Type B pancreatic cell (in vitro differentiated cells): ENCODE measurements around the gene CPNE4. TPM values are rescaled to one million over a fixed set of nuclear protein-coding genes. Genes with fewer than 3 reads are reported as not detected.

Source experiments
- DNase-seq: peaks from one replicate; pipeline ENCODE4 v3.0.0; 2021; ENCODE audit warnings: mixed read lengths; ENCODE audit not compliant: unreplicated experiment; ENCODE audit errors: extremely low spot score
- H3K27ac Mint-ChIP-seq: 2 replicates; pipeline ENCODE4 v1.8.0; 2021; ENCODE audit warnings: mild to moderate bottlenecking, mixed read lengths
- H3K27me3 Mint-ChIP-seq: 2 replicates; pipeline ENCODE4 v1.8.0; 2021; ENCODE audit warnings: mixed read lengths
- H3K36me3 Mint-ChIP-seq: 2 replicates; pipeline ENCODE4 v1.8.0; 2021; ENCODE audit warnings: mixed read lengths
- H3K4me1 Mint-ChIP-seq: one replicate; pipeline ENCODE4 v1.8.0; 2021; ENCODE audit warnings: mixed read lengths; ENCODE audit not compliant: unreplicated experiment
- H3K4me3 Mint-ChIP-seq: 2 replicates; pipeline ENCODE4 v1.8.0; 2021; ENCODE audit warnings: mild to moderate bottlenecking, mixed read lengths
- H3K9me3 Mint-ChIP-seq: 2 replicates; pipeline ENCODE4 v1.8.0; 2021; ENCODE audit warnings: mixed read lengths
- total RNA-seq: library from RNA; stranded (reverse); gene quantifications from 2 replicates; pipeline ENCODE4 v1.2.1, GENCODE V29; 2021; ENCODE audit warnings: low replicate concordance
- TF ChIP-seq, protein P1 (sequence below): fragments of 200-600 bp; sonication (generic); conservative IDR thresholded peaks from 2 replicates; pipeline ENCODE4 v1.5.0; 2021; ENCODE audit warnings: antibody characterized with exemption, mild to moderate bottlenecking

The CPNE4 gene
- total RNA-seq, 1 donor from 2014 or later, result 5.2 TPM

DNA sequence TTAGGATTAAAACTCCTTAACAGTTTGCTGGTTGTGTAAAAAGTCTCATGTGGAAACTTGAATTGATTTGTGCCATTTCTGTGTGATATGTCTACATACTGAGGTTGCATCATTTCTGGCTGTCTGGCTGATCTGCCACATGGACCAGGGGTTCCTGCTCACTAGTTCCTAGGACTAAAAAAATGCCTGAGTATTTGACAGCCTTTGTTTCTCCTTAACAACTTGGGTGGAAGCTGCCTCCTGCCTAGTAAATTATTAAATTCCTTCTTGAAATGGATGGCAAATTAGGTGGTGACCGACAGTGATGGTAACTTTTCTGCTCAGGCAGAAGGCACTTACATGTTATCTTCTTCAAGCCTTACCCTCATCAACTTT lies 305.2 kb downstream of the CPNE4 start:
- Mint-ChIP-seq H3K4me3 (no peak overlapping the region), H3K27me3 (peaks cover 3% of the 10 kb centered on the region), H3K9me3 (no peaks in the 10 kb centered on the region), H3K27ac (no peak overlapping the region), H3K4me1 (no peaks in the 10 kb centered on the region), H3K36me3 (no peaks in the 10 kb centered on the region)
- DNase-seq, result no peak
- TF ChIP-seq, protein P1, sequence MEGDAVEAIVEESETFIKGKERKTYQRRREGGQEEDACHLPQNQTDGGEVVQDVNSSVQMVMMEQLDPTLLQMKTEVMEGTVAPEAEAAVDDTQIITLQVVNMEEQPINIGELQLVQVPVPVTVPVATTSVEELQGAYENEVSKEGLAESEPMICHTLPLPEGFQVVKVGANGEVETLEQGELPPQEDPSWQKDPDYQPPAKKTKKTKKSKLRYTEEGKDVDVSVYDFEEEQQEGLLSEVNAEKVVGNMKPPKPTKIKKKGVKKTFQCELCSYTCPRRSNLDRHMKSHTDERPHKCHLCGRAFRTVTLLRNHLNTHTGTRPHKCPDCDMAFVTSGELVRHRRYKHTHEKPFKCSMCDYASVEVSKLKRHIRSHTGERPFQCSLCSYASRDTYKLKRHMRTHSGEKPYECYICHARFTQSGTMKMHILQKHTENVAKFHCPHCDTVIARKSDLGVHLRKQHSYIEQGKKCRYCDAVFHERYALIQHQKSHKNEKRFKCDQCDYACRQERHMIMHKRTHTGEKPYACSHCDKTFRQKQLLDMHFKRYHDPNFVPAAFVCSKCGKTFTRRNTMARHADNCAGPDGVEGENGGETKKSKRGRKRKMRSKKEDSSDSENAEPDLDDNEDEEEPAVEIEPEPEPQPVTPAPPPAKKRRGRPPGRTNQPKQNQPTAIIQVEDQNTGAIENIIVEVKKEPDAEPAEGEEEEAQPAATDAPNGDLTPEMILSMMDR, result no peak

DNA sequence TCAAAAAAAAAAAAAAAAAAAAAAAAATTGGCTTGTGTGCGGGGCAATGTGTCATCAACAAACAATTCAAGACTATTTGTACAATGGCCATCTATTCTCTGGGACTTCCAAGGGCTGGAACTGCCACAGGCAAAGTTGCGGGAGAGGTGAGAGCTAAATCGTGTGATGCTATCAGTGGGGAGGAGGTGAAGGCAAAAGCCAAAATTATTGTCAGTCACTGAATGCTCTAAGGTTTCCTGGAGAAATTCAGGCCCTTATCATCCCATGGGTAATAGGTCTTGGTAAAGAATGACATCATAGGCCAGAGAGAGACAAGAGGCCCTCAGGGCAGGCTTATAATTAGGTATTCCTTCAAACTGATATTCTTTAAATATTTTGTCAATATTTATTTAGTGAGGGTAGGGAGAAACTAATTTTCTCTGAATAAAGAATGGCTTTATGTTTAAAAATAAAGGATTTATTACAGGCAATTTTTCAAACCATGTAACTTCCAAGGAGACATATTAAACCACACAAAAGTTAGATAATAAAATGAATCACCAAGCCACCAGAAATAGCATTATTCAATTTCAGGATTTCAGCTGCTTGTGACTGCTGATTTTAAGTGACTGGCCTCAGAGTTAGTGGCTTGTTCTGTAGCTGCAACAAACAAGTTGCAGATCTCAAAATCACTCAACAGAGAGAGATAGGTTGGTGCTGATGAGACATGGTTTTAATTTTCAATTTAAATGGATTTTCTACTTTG lies 305.7 kb downstream of the CPNE4 start:
- DNase-seq, result no peak
- no peaks in the 10 kb centered on the region for H3K4me1 Mint-ChIP-seq
- H3K27me3 Mint-ChIP-seq, result peaks cover 6% of the 10 kb centered on the region
- H3K36me3 Mint-ChIP-seq, result no peaks in the 10 kb centered on the region
- TF ChIP-seq, protein P1, result no peak
- no peak overlapping the region for H3K27ac Mint-ChIP-seq
- H3K9me3 Mint-ChIP-seq, result no peaks in the 10 kb centered on the region
- H3K4me3 Mint-ChIP-seq, result no peak overlapping the region

- Mint-ChIP-seq H3K27me3 (peaks cover 3% of the 10 kb centered on the region), H3K9me3 (no peaks in the 10 kb centered on the region), H3K4me3 (no peak overlapping the region), H3K36me3 (no peaks in the 10 kb centered on the region), H3K4me1 (no peaks in the 10 kb centered on the region), H3K27ac (no peak overlapping the region)
- no peak for DNase-seq
- TF ChIP-seq, protein P1, result no peak
These were observed 309.4 kb downstream of the CPNE4 start for GRCh38 chr3:131725414-131725813.

DNA sequence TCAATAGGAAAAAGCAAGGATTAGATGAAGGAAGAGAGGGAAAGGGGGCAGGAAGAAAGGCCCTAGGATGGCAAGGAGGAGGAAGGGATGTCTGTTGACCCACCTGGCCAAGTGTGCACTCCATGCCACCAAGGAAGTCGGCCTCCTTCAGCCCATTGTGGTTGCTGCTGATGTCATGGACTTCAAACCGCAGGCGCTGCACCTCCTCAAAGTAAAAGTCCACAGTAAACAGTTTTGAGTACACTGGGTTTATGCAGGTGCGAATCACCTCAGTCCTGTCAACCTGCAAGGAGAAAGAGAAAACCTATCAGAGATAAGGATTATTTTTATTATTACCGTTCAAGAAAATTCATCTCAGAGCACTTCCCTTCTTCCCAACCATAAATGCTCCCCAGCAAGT lies 311.5 kb downstream of the CPNE4 start:
- H3K27me3 Mint-ChIP-seq, result peaks cover 6% of the 10 kb centered on the region
- no peaks in the 10 kb centered on the region for H3K9me3 Mint-ChIP-seq
- no peak for DNase-seq
- TF ChIP-seq, protein P1, result no peak
- no peak overlapping the region for H3K4me3 Mint-ChIP-seq
- H3K4me1 Mint-ChIP-seq, result no peaks in the 10 kb centered on the region
- no peaks in the 10 kb centered on the region for H3K36me3 Mint-ChIP-seq
- no peak overlapping the region for H3K27ac Mint-ChIP-seq

GRCh38 chr3:131717493-131717892 lies 317.3 kb downstream of the CPNE4 start:
- Mint-ChIP-seq H3K4me3 (no peak overlapping the region), H3K4me1 (no peaks in the 10 kb centered on the region), H3K27me3 (peaks cover 3% of the 10 kb centered on the region), H3K36me3 (no peaks in the 10 kb centered on the region), H3K27ac (no peak overlapping the region), H3K9me3 (no peaks in the 10 kb centered on the region)
- TF ChIP-seq, protein P1, result no peak
- DNase-seq, result no peak
